HG02759 (cell line): ENCODE measurements around the gene HSDL1.
A peak's percentile ranks its signal among the peaks of the same experiment; 100 is the strongest.

Experiments used
- ATAC-seq: cut with Tn5 transposase; IDR thresholded peaks from one replicate; pipeline ENCODE4 v1.9.1; 2021; ENCODE audit warnings: mild to moderate bottlenecking, moderate library complexity; ENCODE audit not compliant: unreplicated experiment

The HSDL1 gene

GRCh38 chr16:84176192-84177053, 31.4 kb upstream of the HSDL1 start:
- ATAC-seq: no peak

GRCh38 chr16:84175350-84176081, 30.5 kb upstream of the HSDL1 start:
- peak; percentile 79 for ATAC-seq

GRCh38 chr16:84174396-84174795, 29.4 kb upstream of the HSDL1 start:
- no peak for ATAC-seq

GRCh38 chr16:84169765-84170310, 24.9 kb upstream of the HSDL1 start:
- ATAC-seq: no peak

- no peak for ATAC-seq
Measured at GRCh38 chr16:84166796-84167695, 22.1 kb upstream of the HSDL1 start.

- ATAC-seq: no peak
Measured at GRCh38 chr16:84165746-84166145, 20.8 kb upstream of the HSDL1 start.

GRCh38 chr16:84161801-84162200, 16.8 kb upstream of the HSDL1 start:
- no peak for ATAC-seq

- no peak for ATAC-seq
Measured at GRCh38 chr16:84161037-84161436, 16.1 kb upstream of the HSDL1 start.

GRCh38 chr16:84159800-84160199, 14.8 kb upstream of the HSDL1 start:
- no peak for ATAC-seq

GRCh38 chr16:84159007-84159406, 14.0 kb upstream of the HSDL1 start:
- no peak for ATAC-seq

GRCh38 chr16:84156342-84156784, 11.4 kb upstream of the HSDL1 start:
- no peak for ATAC-seq

- no peak for ATAC-seq
Measured at GRCh38 chr16:84155771-84156170, 10.8 kb upstream of the HSDL1 start.

GRCh38 chr16:84155226-84155625, 10.2 kb upstream of the HSDL1 start:
- no peak for ATAC-seq

- no peak for ATAC-seq
Measured at GRCh38 chr16:84153660-84154214, 8.8 kb upstream of the HSDL1 start.

- no peak for ATAC-seq
Measured at GRCh38 chr16:84150926-84151325, 5.9 kb upstream of the HSDL1 start.

- ATAC-seq: no peak
Measured at GRCh38 chr16:84144209-84144858, 643 bp downstream of the HSDL1 start.

- ATAC-seq: no peak
Measured at GRCh38 chr16:84143784-84144199, 1.2 kb downstream of the HSDL1 start.

- ATAC-seq: no peak
Measured at GRCh38 chr16:84143081-84143480, 1.9 kb downstream of the HSDL1 start.

GRCh38 chr16:84141143-84141670, 3.8 kb downstream of the HSDL1 start:
- ATAC-seq: no peak
